GM18498 (cell line): Measurements from ENCODE around the gene CDHR4.
"Not testable (repeated sequence)": the region's sequence is repeated elsewhere in the genome, so short reads cannot be mapped to it uniquely, and the experiment has no call there.

Experiments used
- ATAC-seq: cut with Tn5 transposase; IDR thresholded peaks from one replicate; pipeline ENCODE4 v1.9.1; 2021; ENCODE audit warnings: mild to moderate bottlenecking, moderate library complexity; ENCODE audit not compliant: unreplicated experiment

CDHR4 gene, protein sequence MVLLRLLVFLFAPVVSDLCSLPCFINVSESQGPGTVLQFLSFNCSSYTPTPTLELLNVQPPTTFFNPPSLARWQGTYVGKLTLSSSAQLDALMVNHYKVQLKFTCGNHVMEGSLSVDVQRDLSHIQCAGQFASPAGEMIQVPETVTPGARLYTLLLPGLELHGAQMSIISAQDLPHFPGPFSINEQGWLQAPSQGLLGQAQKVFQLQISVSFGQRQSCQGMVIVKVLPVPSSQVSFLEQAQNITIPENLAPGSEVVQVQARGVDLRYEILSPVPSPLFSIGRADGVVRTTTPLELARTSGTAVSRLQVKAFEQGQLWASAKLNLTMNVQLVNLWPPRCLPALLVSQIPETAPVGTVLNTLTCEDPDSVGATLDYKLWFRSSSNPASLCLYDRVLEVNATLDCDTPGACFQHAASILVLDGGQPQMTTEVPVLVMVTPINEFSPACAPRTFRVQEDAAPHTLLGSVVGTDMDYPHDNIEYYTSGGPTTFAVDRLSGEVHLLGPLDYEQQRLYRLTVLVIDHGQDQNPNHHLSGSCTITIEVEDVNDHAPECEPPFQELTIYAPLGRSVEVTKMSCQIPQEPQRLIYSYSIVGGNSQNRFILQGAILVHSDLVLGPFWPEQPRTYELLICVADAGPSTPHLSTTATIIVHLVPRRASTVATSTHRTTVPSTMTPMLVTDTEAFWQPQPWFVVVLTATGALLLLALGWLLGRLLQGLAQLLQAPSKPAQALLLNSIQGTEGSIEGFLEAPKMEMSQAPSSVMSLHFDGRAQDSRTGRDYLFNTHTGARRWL

DNA sequence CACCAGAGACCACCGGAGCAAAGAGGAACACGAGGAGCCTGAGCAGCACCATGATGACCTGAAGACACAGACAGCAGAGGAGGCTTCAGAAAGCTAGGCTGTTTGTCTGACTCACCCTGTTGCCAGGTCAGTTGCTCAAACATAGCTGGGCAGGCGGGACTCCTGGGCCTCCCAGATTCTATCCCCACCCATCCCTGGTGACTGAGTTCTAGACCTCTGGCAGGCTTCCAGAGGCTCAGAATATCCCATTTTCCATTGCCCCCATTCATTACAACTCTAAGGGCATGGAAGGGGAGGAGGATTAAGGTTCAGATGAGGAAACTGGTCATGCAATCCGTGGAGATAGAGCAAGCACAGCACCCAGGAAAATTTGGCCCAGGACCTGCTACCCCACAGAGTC is at the start of gene CDHR4:
TSS of gene CDHR4 (minus strand) at position 113 of the 400 bp plus-strand sequence. CDS start at position 52, 61 bp downstream.
- ATAC-seq: no peak

DNA sequence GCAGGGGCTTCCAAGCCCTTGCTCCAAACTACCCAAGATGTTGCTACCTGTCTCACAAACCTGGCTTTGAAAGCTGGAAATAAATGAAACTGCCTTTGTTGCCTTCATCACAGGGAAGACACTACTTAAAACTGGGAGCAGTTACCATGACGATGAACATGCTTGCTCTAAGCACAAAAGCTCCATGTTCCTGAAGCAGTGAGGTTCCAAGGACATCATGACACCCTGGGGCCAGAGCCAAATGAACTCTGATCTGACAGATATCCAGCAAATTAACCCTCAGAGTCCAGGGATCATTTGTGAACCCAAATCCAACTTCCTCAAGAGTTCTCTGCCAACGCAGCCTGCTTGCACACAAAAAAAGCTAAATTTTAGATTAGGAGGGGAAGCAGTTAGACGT is 46.0 kb upstream of the CDHR4 start:
- ATAC-seq: no peak

DNA sequence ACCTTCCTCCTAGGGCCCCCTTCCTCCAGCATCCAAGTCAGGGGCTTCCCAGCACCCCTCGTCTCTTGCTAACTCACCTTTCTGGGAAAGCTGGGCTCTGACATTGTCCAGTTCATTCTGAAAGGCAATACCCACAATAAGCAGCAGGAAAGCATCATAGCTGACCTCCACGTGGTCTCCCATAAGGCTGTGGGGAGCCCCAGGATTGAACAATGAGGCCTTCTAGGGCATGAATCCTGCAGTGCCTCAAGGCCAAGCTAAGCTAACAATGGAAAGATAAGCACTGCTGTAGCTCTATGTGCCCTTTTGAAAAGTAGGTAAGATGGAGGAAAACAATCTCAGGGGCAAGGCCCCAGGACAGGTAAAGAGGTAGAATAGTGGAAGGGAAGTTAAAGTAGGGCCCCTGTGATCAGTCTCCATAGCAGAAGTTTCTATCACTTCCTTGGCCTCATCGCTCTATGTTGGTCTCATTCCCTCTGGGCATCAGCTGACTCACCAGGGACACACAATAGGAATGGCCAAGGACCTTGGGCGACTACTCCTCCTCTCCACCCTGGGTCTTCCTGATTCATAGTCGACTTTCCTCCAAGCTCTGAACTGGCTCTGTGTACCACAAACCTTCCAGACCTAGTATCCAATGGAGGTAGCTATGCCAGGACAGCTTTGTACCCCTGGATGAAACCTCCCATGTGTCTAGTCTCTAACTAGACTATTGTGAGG is 45.0 kb upstream of the CDHR4 start:
- ATAC-seq: no peak

DNA sequence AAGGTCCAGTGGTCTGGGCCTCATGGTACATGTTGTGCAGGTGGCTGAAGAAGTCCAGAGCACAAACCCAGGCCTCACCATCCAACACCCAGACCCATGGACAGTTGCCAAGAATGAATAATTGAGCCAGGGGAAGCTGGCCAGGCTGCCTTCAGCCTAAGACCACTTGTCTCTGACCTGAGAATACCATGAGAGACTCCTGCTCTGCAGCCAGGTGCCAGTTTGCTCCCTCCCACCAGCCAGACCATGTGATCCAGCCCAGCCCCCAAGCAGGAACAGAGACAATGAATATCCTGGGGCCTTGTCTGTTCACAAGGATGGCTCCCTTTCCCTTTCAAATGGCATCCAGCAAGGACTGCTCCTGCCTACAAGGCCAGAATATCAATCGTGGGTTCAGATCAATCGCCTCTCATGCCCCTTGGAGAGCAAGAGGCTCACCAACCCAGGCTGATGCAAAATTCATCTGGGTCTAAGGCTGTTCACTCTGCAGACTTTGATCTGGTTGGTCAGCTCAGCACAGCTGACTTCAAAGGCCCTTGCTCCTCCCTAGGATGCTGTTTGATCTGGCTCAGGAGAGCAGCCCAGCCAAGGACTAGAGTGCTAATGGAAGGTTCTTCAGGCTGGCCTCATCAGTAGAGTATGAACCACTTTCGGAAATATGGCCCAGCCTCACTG is 43.3 kb upstream of the CDHR4 start:
- no peak for ATAC-seq

DNA sequence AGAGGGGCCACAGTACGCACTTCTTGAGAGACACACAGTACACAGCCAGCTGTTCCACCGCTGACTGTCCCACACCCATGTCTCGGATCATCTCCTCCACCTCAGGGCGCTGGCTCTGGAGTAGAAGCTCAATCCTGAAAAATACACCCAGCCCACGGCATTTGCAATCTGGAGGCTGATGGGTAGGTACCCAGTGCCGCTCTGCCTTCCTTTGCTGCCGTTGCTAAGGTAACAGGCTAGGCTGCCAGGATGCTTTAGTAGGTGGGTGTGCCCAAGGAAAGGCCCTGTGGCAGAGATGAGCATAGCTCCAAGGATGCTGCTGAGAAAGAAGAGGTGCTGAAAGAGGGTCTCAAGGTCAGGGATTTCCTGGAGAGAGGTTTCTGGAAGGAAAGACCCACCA is 42.1 kb upstream of the CDHR4 start:
- no peak for ATAC-seq

DNA sequence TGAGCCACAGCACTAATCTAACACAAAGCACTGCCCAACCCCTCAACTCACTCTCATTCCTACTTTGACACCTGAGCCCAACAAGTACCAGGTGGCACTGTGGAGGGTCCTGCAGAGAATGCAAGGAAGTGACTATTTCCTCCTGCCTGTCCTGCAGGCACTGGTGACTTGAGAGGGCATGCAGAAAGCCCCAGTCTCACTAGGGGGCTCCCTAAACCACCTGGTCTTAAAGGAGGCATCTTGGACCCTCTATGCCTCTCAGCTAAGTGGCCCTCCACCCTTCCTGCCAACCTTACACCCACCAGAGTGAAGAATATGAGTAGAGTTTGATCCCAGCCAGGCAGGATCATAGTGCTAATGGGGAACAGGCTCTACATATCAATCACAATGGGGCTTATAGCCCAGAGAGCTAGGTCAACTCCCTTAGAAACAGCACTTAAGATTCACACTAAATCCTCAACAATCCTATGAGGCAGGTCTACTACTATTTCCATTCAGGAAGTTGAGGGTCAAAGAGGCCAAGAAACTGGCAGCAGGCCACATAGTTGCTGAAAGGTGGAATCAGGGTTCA is 41.5 kb upstream of the CDHR4 start:
- ATAC-seq: no peak

DNA sequence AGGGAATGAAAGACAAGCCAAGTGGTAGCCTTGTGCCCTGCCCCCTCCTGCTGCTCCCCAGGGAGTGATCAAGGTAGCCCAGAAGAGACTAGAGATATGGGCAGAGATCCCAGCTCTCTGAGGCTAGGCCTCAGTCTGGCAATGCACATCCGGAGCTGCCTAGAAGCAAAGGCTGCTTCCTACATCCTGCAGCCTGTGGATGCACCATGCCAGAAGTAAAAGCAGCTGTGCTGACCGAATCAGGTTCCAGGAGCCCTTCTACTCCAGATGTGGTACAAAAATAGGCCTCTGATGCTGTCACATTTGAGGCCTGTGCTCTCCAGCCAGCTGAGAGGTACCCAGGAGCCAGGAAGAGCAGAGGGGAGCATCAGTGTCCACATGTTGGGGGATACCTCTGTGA is 40.7 kb upstream of the CDHR4 start:
- no peak for ATAC-seq

DNA sequence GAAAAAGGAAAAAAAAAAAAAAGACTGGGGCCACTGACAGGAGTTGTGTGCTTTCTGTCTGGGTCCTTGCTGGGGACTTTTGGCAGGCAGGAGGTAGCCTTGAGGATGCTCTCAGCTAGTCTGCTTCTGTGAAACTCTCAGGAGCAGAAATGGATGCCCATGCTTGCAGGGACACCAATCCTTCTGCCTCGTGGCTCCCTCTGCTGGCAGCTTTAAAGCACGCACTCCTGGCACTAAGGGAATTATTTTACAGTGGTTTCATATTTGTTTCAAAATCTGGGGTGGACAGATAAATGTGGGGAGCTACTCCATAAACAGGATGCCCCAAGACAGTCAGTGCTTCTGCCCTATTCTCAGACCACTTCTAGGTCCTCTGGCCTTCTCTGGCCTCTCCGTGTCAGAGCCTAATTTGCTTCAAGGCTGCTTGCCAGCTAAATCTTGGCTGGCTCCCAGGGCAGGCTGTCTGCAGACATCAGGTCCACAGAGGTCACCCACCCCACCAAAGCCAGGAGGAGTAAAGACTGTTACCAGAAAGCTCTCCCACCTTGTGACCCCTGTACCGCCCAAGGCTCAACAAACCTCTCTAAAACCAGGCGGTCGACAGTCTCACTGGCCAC is 39.6 kb upstream of the CDHR4 start:
- ATAC-seq: no peak

DNA sequence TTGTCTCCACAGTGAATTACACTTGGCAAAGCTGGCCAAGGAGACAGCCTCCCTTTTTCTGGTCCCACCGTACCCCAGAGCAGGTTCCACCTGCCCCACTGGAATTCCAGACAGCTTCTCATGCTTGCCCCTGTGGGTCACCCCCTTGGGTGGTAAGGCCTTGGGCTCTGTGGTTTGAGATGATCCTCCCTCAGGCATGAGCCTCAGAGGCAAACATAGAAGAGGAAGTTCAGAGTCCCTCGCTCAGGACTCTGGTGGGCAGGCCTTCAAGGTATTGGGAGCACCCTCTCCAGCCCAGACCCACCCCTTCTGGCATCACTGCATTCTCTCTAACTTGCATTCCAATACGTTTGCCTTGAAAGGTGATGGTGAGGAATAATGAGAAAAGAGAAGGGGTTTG is 31.7 kb upstream of the CDHR4 start:
- ATAC-seq: no peak

DNA sequence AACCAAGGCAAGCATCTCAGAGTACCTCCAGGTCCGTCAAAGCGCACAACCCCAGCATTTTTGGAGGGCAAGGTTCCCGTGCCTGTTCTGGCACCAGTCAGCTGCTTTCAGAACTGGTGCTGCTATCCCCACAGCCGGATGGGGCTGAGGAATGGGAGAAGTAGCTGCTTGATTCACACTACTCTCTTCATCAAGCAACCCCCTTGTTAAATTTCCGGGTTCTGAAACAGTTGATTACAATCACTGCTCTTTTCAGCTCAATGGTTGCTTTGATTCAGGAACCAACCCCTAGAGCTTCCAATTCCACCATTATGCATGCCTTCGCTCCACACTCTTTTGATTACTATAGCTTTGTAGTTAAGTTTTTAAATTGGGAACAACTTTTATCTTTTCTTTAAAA is 26.3 kb upstream of the CDHR4 start:
- ATAC-seq: no peak

DNA sequence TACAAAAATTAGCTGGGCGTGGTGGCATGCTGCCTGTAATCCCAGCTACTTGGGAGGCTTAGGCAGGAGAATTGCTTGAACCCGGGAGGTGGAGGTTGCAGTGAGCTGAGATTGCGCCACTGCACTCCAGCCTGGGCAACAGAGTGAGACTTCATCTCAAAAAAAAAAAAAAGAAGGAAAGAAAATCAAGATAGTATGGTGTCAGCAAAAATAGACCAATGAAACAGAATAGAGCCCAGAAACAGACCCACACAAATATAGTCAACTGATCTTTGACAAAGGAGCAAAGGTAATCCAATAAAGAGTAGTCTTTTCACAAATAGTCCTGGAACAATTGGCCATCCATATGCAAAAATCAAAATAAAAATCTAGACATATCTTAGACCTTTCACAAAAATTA is 23.5 kb upstream of the CDHR4 start:
- ATAC-seq: not testable (repeated sequence)

DNA sequence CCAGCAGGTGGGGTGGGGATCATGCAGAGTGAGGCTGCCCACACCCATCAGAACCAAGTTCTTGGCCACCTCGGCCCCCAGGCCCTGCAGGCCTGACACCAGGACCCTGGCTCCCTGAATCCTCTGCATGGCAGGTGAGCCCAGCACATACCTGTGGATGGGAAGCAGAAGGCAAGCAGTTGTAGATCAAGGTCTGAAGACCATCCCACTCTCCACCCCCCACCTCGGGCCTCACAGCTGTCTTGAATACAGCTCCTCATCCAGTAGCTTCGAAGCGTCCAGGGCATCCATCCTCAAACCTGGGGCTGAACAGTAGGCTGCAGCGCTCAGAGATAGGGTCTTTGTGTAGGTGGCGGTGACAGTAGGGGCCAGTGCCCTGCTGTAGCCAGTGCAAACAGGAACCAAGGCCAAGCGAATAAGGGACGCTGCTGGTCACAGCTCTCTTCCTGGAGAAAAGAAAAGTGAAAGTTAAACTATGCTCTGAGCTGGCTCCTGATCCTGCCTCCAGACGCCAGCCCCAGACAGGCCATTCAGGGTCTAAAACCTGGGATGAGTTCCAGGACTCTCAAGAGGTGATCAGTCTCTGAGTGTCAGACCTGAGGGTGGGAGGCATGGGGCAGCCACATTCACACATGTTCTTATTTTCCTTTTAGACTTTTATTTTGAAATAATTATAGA is 14.0 kb upstream of the CDHR4 start, which contains the start of gene UBA7:
TSS of gene UBA7 (minus strand) at position 457 of the 678 bp plus-strand sequence. CDS start at position 291, 166 bp downstream.
- ATAC-seq: peak; percentile 64

DNA sequence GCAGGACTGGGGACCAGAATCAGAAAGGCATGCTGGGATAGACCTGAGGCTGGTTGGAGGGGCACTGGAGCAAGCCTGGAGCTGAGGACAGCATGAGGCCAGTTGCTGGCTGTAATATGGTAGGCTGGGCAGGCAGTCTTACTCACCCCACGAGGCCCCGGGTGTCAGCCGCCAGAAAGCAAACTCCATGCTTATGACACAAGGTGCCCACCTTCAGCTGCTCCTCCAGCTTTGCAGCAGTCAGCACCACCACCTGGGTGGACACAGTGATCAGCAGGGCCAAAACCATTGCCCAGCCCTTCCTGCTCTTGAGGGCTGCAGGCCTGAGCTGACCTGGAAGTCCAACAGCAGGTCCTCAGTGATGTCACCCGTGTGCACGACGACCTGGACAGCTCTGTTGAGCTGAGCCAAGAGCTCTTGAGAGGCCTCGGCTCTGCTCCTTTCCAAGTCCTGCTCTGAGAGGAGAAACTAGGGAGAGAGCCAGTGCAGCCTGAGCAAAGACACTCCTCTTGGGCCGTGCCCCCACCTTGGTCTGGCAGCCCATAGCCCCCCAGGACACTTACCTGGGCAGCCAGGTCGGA is 13.3 kb upstream of the CDHR4 start:
- ATAC-seq: no peak

DNA sequence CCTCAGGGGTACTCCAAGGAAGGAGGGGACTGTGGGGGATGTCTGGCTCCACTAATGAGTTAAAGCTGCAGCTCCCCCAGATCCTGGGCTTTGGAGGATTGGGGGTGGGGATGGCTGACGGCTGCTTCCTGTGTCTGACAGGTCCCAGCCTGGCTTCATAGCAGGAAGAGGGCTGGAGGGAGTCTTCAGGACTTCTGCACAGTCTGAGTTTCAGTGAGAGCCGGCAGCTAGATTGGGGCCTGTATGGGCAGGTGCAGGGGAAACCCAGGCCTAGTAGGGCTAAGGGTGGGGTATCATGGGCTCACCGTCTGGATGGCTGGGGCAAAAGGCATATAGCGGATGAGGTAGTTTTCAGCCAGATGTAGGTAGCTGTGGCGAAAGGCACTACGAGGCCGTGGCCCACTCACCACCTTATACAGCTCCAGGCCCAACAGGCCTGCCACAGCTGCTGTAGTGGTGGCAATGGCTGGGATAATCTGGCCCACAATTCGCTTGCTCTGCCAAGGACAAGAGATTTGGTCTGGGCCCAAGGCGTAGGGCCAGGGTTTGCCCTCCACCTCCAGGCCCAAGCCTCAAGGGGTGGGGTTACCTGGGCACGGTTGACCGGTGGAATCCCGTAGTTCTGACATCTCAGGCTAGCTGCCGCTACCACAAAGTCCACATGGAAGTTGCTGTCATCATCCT is 7.9 kb upstream of the CDHR4 start:
- ATAC-seq: no peak

DNA sequence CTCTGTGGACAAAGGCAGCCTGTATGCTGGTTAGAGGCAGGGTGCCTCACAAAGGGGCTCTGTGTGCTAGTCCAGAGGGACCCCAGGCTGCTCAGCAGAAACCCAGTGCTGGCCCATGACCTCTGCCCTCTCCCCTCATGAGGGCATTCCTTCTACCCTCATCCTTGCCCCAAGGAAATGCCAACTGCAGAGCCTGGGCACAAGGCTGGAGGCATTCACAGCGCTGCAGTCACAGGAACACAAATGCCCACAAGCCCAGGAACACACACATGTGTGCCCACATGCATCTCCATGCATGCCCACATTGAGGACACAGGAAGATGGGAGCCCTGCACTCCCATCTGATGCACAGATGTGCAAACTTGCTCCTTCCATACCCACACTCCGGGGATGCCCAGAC is 7.2 kb upstream of the CDHR4 start:
- ATAC-seq: no peak

DNA sequence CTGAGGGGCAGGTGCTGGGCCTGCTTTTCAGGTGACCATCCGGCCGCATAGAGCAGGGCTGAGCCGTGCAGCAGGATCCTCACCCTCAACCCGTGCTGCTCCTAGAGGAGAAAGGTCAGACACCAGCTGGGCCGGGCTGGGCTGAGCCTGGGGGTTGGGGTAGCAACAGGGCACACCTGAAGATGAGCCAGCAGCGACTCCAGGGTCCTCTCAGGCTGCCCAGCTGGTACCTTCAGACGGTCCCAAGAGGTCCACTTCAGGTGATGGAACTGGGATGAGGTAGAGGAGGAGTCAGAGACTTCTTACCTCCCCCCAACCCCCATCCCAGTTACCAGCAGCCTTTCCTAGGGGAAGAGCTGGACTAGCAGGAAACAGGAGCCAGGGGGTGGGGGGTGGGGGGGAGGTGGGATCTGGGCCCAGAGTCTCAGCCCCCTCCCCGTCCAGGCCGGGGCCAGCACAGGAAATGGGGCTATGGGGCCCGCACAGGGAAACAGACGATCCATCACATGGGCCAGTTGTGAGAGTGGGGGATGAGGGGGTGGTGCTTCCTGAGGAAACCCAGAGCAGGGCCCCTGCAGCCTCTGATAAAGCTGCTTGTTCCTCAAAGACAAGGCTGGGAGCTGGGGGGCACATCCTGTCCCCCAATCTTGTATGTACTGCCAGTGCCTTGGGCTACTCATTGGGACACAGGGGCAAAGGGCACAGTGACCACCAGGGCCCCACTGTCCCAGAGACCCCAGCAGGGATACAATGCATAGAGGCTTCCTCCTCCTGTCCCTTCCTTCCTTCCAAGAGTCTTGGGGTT is 6.4 kb upstream of the CDHR4 start:
- no peak for ATAC-seq

DNA sequence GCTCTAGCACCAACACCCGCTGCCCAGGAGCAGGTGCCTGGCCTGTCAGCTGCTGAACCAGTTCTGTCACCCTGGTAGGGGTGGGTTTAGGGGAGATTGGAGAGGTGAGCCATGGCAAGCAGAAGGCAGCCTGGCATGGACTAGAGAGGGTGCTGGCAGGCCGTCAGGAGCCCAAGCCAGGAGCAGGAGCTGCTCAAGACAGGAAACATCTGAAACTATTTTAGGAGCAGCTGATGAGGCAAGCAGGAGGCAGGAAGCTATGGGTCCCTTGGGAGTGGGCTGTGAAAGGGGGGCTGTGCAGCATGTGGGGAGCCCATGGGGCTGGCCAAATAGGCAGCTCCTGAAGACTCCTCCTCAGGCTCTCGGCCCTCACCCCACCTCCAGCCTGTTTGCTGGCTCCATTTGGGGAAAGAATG is 5.7 kb upstream of the CDHR4 start:
- no peak for ATAC-seq
